A673 (cell line): ENCODE data around the gene CCDC57. TPM values are rescaled to one million over a fixed set of nuclear protein-coding genes. Genes with fewer than 3 reads are reported as not detected.

Source experiments
- BruUV-seq: library from RNA; stranded (reverse); fragments of 400-500 nt; replicated peaks from 2 replicates; lab custom pipeline; 2021; lab: Mats Ljungman, UMichigan
- CTCF ChIA-PET: fragments of 300-600 bp; sonication (Branson Sonifier 250); formaldehyde crosslinking; loops from one replicate; lab custom pipeline; 2022; ENCODE audit warnings: antibody characterized with exemption; lab: Charles Lee
- POLR2A ChIA-PET: fragments of 300-600 bp; sonication (Branson Sonifier 250); formaldehyde crosslinking; loops from one replicate; lab custom pipeline; 2022; ENCODE audit warnings: antibody characterized with exemption; ENCODE audit not compliant: low non-redundant PET; lab: Charles Lee
- DNase-seq: peaks from one replicate; pipeline ENCODE4 v3.0.0-alpha.2; 2015; ENCODE audit warnings: low spot score
- H3K27ac ChIP-seq: fragments of 200-600 bp; sonication (generic); 2 replicates; pipeline ENCODE4 v1.5.1; 2016; ENCODE audit warnings: mixed run types, low read depth, mild to moderate bottlenecking, mixed read lengths, antibody characterized with exemption, low read length; ENCODE audit not compliant: poor library complexity, severe bottlenecking
- H3K27me3 ChIP-seq: fragments of 200-600 bp; sonication (generic); replicated peaks from 2 replicates; pipeline ENCODE4 v1.6.1; 2017; ENCODE audit warnings: mixed run types, low read depth, mild to moderate bottlenecking, mixed read lengths, antibody characterized with exemption, low read length; ENCODE audit not compliant: insufficient read depth, poor library complexity
- H3K36me3 ChIP-seq: fragments of 200-600 bp; sonication (generic); 2 replicates; pipeline ENCODE4 v1.6.1; 2016; ENCODE audit warnings: mixed run types, mild to moderate bottlenecking, mixed read lengths, antibody characterized with exemption, low read length; ENCODE audit not compliant: insufficient read depth, poor library complexity, severe bottlenecking
- H3K4me1 ChIP-seq: fragments of 200-600 bp; sonication (generic); 2 replicates; pipeline ENCODE4 v1.6.1; 2017; ENCODE audit warnings: mixed run types, mild to moderate bottlenecking, mixed read lengths, antibody characterized with exemption, low read length; ENCODE audit not compliant: insufficient read depth, poor library complexity, severe bottlenecking
- H3K4me3 ChIP-seq: fragments of 200-600 bp; sonication (generic); 2 replicates; pipeline ENCODE4 v1.5.1; 2016; ENCODE audit warnings: low read depth, mixed run types, mild to moderate bottlenecking, mixed read lengths, low read length; ENCODE audit not compliant: poor library complexity, severe bottlenecking
- H3K9me3 ChIP-seq: fragments of 200-600 bp; sonication (generic); 2 replicates; pipeline ENCODE4 v1.6.1; 2016; ENCODE audit warnings: mixed run types, low read depth, mild to moderate bottlenecking, mixed read lengths, antibody characterized with exemption, low read length; ENCODE audit not compliant: poor library complexity, severe bottlenecking
- EZH2 ChIP-seq: fragments of 200-600 bp; sonication (generic); IDR thresholded peaks from 2 replicates; pipeline ENCODE4 v1.6.1; 2017; ENCODE audit warnings: borderline replicate concordance, low read depth, mild to moderate bottlenecking, mixed read lengths, antibody characterized with exemption, low read length; ENCODE audit not compliant: poor library complexity, severe bottlenecking
- intact Hi-C: fragments of 100-400 bp; cut with micrococcal nuclease; formaldehyde crosslinking; loops from one replicate; pipeline ENCODE4 v1.10.0; 2022; ENCODE audit not compliant: unreplicated experiment
- total RNA-seq: library from RNA; stranded (reverse); gene quantifications from 2 replicates; pipeline ENCODE4 v1.2.3, GENCODE V29; 2021
- TF ChIP-seq, protein P1 (sequence below): fragments of 300-800, 200-600 bp; sonication (generic); conservative IDR thresholded peaks from 2 replicates; pipeline ENCODE4 v1.5.1; 2017; ENCODE audit warnings: low read depth, mild to moderate bottlenecking, antibody characterized with exemption, low read length, moderate library complexity, mixed read lengths

Gene CCDC57
- total RNA-seq, 1 experiment from 2014 or later, result 43.6 TPM

DNA sequence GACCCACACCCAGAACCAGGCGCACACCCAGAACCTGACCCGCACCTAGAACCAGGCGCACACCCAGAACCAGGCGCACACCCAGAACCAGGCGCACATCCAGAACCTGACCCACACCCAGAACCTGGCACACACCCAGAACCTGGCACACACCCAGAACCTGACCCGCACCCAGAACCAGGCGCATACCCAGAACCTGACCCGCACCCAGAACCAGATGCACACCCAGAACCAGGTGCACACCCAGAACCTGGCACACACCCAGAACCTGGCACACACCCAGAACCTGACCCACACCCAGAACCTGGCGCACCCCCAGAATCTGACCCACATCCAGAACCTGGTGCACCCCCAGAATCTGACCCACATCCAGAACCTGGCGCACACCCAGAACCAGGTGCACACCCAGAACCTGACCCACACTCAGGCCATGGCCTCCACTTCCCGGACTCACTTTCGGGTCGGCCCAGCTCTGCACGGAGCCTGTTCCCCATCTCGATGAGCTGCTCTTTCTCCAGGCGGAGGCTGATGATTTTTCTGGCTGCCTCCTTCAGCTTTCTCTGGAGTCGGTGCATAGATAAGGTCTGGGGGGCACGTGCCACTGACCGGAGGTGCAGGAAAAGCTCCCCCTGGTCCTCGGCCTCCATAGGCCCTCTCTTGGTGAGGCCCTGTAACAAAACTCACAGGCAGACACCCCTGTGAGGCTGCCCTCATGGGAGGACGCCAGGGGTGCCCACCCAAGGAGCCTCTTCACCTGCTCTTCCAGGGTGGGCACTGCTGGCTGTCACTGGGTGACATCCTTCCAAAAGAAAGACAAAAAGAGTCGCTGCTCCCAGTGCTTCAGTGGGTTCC, 61.3 kb downstream of the CCDC57 start:
- Histone ChIP-seq H3K4me1 (no peaks in the 10 kb centered on the region), H3K27ac (no peak overlapping the region), H3K9me3 (no peaks in the 10 kb centered on the region), H3K27me3 (no peaks in the 10 kb centered on the region), H3K4me3 (no peak overlapping the region), H3K36me3 (no peaks in the 10 kb centered on the region)
- BruUV-seq, result no TSS peak
- CTCF ChIA-PET, result no interaction called here
- TF ChIP-seq, protein P1, sequence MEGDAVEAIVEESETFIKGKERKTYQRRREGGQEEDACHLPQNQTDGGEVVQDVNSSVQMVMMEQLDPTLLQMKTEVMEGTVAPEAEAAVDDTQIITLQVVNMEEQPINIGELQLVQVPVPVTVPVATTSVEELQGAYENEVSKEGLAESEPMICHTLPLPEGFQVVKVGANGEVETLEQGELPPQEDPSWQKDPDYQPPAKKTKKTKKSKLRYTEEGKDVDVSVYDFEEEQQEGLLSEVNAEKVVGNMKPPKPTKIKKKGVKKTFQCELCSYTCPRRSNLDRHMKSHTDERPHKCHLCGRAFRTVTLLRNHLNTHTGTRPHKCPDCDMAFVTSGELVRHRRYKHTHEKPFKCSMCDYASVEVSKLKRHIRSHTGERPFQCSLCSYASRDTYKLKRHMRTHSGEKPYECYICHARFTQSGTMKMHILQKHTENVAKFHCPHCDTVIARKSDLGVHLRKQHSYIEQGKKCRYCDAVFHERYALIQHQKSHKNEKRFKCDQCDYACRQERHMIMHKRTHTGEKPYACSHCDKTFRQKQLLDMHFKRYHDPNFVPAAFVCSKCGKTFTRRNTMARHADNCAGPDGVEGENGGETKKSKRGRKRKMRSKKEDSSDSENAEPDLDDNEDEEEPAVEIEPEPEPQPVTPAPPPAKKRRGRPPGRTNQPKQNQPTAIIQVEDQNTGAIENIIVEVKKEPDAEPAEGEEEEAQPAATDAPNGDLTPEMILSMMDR, result no peak
- no peak for TF ChIP-seq EZH2
- DNase-seq, result no peak
- POLR2A ChIA-PET, result no interaction called here
- intact Hi-C loops, result loop anchor here (5.0 kb wide), 1 partner anchor 119 kb away; the partner anchor contains the start of gene RAC3

DNA sequence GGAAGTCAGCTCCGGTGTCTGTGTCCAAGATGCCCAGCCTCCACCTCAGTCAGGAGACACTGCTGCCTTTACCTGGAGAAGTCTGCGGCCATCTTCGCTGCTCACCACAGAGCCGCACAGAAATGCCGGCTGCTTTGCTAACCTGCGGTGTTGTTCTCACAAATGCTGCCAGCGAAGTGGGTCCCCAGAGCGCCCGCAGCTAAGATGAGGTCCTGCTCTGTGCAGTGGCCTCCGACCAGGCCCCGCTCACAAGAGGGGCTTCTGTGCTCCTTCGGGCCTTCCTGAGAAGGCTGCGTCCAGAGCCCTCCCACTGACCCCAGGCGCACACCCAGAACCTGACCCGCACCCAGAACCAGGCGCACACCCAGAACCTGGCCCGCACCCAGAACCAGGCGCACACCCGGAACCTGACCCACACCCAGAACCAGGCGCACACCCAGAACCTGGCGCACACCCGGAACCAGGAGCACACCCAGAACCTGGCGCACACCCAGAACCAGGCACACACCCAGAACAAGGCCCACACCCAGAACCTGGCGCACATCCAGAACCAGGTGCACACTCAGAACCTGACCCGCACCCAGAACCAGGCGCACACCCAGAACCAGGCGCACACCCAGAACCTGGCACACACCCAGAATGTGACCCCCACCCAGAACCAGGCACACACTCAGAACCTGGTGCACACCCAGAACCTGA, 63.1 kb downstream of the CCDC57 start:
- Histone ChIP-seq H3K4me3 (no peak overlapping the region), H3K4me1 (peaks cover 4% of the 10 kb centered on the region), H3K27me3 (no peaks in the 10 kb centered on the region), H3K36me3 (no peaks in the 10 kb centered on the region), H3K9me3 (no peaks in the 10 kb centered on the region), H3K27ac (no peak overlapping the region)
- TF ChIP-seq EZH2, result no peak
- TF ChIP-seq, protein P1, result no peak
- DNase-seq, result no peak
- no TSS peak for BruUV-seq
- ChIA-PET POLR2A (no interaction called here), CTCF (no interaction called here)
- intact Hi-C loops, result loop anchor here (5.0 kb wide), 1 partner anchor 117 kb away; the partner anchor contains the start of gene RAC3

DNA sequence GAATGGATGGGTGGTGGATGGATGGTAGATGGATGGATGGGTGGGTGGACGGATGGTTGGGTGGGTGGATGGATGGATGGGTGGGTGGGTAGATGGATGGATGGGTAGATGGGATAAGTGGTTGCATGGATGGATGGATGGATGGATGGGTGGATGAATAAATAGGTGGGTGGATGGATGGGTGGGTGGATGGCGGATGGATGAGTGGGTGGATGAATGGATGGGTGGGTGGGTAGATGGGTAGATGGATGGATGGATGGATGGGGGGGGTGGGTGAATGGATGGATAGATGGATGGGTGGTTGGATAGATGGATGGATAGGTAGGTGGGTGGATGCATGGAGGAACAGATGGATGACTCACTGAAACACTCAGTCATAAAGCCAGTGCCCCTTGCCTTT, 63.6 kb downstream of the CCDC57 start:
- no peak overlapping the region for H3K4me3 ChIP-seq
- H3K27ac ChIP-seq, result no peak overlapping the region
- no peaks in the 10 kb centered on the region for H3K36me3 ChIP-seq
- H3K27me3 ChIP-seq, result no peaks in the 10 kb centered on the region
- H3K4me1 ChIP-seq, result peaks cover 8% of the 10 kb centered on the region
- DNase-seq, result no peak
- ChIA-PET CTCF (no interaction called here), POLR2A (no interaction called here)
- no peaks in the 10 kb centered on the region for H3K9me3 ChIP-seq
- intact Hi-C loops, result no loop called here
- TF ChIP-seq, protein P1, result no peak
- no peak for TF ChIP-seq EZH2
- BruUV-seq, result no TSS peak
